Measurements from ENCODE around the gene UNC80.

GRCh38 chr2:209767316-209767715 lies 4.3 kb upstream of the UNC80 start:
- TF ChIP-seq POLR2A (IDR thresholded peaks at IDR 0.05) (no peak), CTCF (IDR thresholded peaks at IDR 0.05 in 8 of 11, conservative IDR thresholded peaks at IDR 0.05 in 3 of 11) (no peak), POLR2AphosphoS5 (IDR thresholded peaks at IDR 0.05) (no peak)
